ENCODE data around the gene FRMD4A. TPM values are rescaled to one million over a fixed set of nuclear protein-coding genes. Genes with fewer than 3 reads are reported as not detected.
"Not testable (repeated sequence)": the region's sequence is repeated elsewhere in the genome, so short reads cannot be mapped to it uniquely, and the experiment has no call there.

The FRMD4A gene
- total and polyA plus RNA-seq, 2 experiments from 2014 or later: 5.4 to 10.3 TPM

GRCh38 chr10:14219411-14219810, 111.3 kb downstream of the FRMD4A start:
- H3K4me1 ChIP-seq (ENCODE audit: insufficient read depth): no peaks in the 10 kb centered on the region
- H2AFZ ChIP-seq: no peak overlapping the region
- TF ChIP-seq EZH2 (IDR thresholded peaks at IDR 0.05; ENCODE audit: borderline replicate concordance) (no peak), EZH2phosphoT487 (IDR thresholded peaks at IDR 0.05; ENCODE audit: low read depth, severe bottlenecking, unreplicated experiment) (no peak)
- no peaks in the 10 kb centered on the region for H3K9me2 ChIP-seq (replicated peaks; ENCODE audit: insufficient read depth)
- no peak overlapping the region for H3K4me3 ChIP-seq
- H3K36me3 ChIP-seq (replicated peaks; ENCODE audit: insufficient read depth, low read depth): no peaks in the 10 kb centered on the region
- no peak overlapping the region for H3K27ac ChIP-seq
- DNase-seq (ENCODE audit: low spot score): no peak
- H3K9me3 ChIP-seq (ENCODE audit: low read depth): no peaks in the 10 kb centered on the region
- H3K79me2 ChIP-seq: no peaks in the 10 kb centered on the region
- WGBS (ENCODE audit: low lambda C conversion rate, missing lambda C conversion rate): 81% methylated on average over 5 of the region's 5 CpGs
- H3K4me2 ChIP-seq: no peak overlapping the region
- no peaks in the 10 kb centered on the region for H4K20me1 ChIP-seq (ENCODE audit: insufficient read depth, poor library complexity, severe bottlenecking)
- no peaks in the 10 kb centered on the region for H3K27me3 ChIP-seq

- H2AFZ ChIP-seq: no peak overlapping the region
- H4K20me1 ChIP-seq (ENCODE audit: insufficient read depth, poor library complexity, severe bottlenecking): no peaks in the 10 kb centered on the region
- no peaks in the 10 kb centered on the region for H3K36me3 ChIP-seq (replicated peaks; ENCODE audit: insufficient read depth, low read depth)
- no peaks in the 10 kb centered on the region for H3K9me3 ChIP-seq (ENCODE audit: low read depth)
- whole genome bisulfite sequencing (ENCODE audit: low lambda C conversion rate, missing lambda C conversion rate): 82% methylated on average over 7 of the region's 7 CpGs
- H3K27me3 ChIP-seq: no peaks in the 10 kb centered on the region
- H3K9me2 ChIP-seq (replicated peaks; ENCODE audit: insufficient read depth): no peaks in the 10 kb centered on the region
- no peak for DNase-seq (ENCODE audit: low spot score)
- TF ChIP-seq EZH2 (IDR thresholded peaks at IDR 0.05; ENCODE audit: borderline replicate concordance) (no peak), CTCF (IDR thresholded peaks at IDR 0.05; ENCODE audit: poor library complexity) (no peak), EZH2phosphoT487 (IDR thresholded peaks at IDR 0.05; ENCODE audit: low read depth, severe bottlenecking, unreplicated experiment) (no peak)
- no peaks in the 10 kb centered on the region for H3K79me2 ChIP-seq
- H3K27ac ChIP-seq: no peak overlapping the region
- no peak overlapping the region for H3K4me2 ChIP-seq
- H3K4me3 ChIP-seq: no peak overlapping the region
- no peaks in the 10 kb centered on the region for H3K4me1 ChIP-seq (ENCODE audit: insufficient read depth)
These were observed 115.1 kb downstream of the FRMD4A start for GRCh38 chr10:14215641-14216040.

GRCh38 chr10:14213703-14214102, 117.0 kb downstream of the FRMD4A start:
- not testable (repeated sequence) for DNase-seq (ENCODE audit: low spot score); H3K9me3 ChIP-seq (ENCODE audit: low read depth); H4K20me1 ChIP-seq (ENCODE audit: insufficient read depth, poor library complexity, severe bottlenecking); H3K36me3 ChIP-seq (replicated peaks; ENCODE audit: insufficient read depth, low read depth); H3K9me2 ChIP-seq (replicated peaks; ENCODE audit: insufficient read depth); H3K4me1 ChIP-seq (ENCODE audit: insufficient read depth); H3K79me2 ChIP-seq; H3K27me3 ChIP-seq; H3K27ac ChIP-seq; H3K4me2 ChIP-seq; H3K4me3 ChIP-seq; H2AFZ ChIP-seq
- 83% methylated on average over 7 of the region's 7 CpGs for WGBS (ENCODE audit: low lambda C conversion rate, missing lambda C conversion rate)

GRCh38 chr10:14211610-14212009, 119.1 kb downstream of the FRMD4A start:
- TF ChIP-seq CTCF (IDR thresholded peaks at IDR 0.05; ENCODE audit: poor library complexity) (no peak), EZH2phosphoT487 (IDR thresholded peaks at IDR 0.05; ENCODE audit: low read depth, severe bottlenecking, unreplicated experiment) (no peak), EZH2 (IDR thresholded peaks at IDR 0.05; ENCODE audit: borderline replicate concordance) (no peak)
- no peaks in the 10 kb centered on the region for H3K4me1 ChIP-seq (ENCODE audit: insufficient read depth)
- 37% methylated on average over 4 of the region's 4 CpGs for WGBS (ENCODE audit: low lambda C conversion rate, missing lambda C conversion rate)
- DNase-seq (ENCODE audit: low spot score): no peak
- H4K20me1 ChIP-seq (ENCODE audit: insufficient read depth, poor library complexity, severe bottlenecking): no peaks in the 10 kb centered on the region
- no peaks in the 10 kb centered on the region for H3K9me3 ChIP-seq (ENCODE audit: low read depth)
- H3K4me2 ChIP-seq: no peak overlapping the region
- H3K27ac ChIP-seq: no peak overlapping the region
- no peaks in the 10 kb centered on the region for H3K79me2 ChIP-seq
- H3K27me3 ChIP-seq: no peaks in the 10 kb centered on the region
- no peaks in the 10 kb centered on the region for H3K36me3 ChIP-seq (replicated peaks; ENCODE audit: insufficient read depth, low read depth)
- H3K9me2 ChIP-seq (replicated peaks; ENCODE audit: insufficient read depth): no peaks in the 10 kb centered on the region
- no peak overlapping the region for H3K4me3 ChIP-seq
- no peak overlapping the region for H2AFZ ChIP-seq

Data from hepatocyte (in vitro differentiated cells).